A549 treated with DMSO at 1 μM for 4 hours (cell line): ENCODE results near the gene MYO1E. TPM values are rescaled to one million over a fixed set of nuclear protein-coding genes. Genes with fewer than 3 reads are reported as not detected.

Experiments
- total RNA-seq: library from RNA; stranded (reverse); fragments of 200-300 nt; extraction: Qiagen RNA extraction; gene quantifications from 5 replicates; pipeline ENCODE4 v1.2.3, GENCODE V29; 2022; ENCODE audit warnings: low read depth

The MYO1E gene
- 137 to 332 TPM (median 241 TPM) in 5 replicates for total RNA-seq

GRCh38 chr15:59372352-59373211, at the start of gene MYO1E:
MYO1E (minus strand) TSS chr15:59372871; CDS start chr15:59372500, 371 bp downstream.

GRCh38 chr15:59206623-59207183, 166.0 kb downstream of the MYO1E start, which contains the start of gene LDHAL6B:
LDHAL6B (plus strand) TSS chr15:59206843; CDS start chr15:59206941, 98 bp downstream.

GRCh38 chr15:59104912-59105732, 267.5 kb downstream of the MYO1E start, which contains the start of gene CCNB2:
CCNB2 (plus strand) TSS chr15:59105146; CDS start chr15:59105269, 123 bp downstream.

Other genes starting within 250 kb of the MYO1E start
- not detected in 5 replicates for gene LDHAL6B, start 166.0 kb downstream of the MYO1E start, total RNA-seq
- gene FAM81A, start 65.3 kb upstream of the MYO1E start, total RNA-seq: 10.4 to 17.3 TPM (median 13.9 TPM) in 5 replicates
- 156 to 216 TPM (median 179 TPM) in 5 replicates for gene GCNT3, start 238.9 kb upstream of the MYO1E start, total RNA-seq